Panc1 (cell line): Measurements from ENCODE around the gene PITPNM2. TPM values are rescaled to one million over a fixed set of nuclear protein-coding genes. Genes with fewer than 3 reads are reported as not detected.

Experiments used
- ATAC-seq: fragments of 200-7000 bp; cut with Tn5 transposase; 2 replicates; pipeline ENCODE4 v1.9.1; 2020; ENCODE audit warnings: mild to moderate bottlenecking, moderate library complexity
- BruUV-seq: library from RNA; stranded (reverse); fragments of 400-500 nt; replicated peaks from 2 replicates; lab custom pipeline; 2021; lab: Mats Ljungman, UMichigan
- CTCF ChIA-PET: fragments of 300-600 bp; sonication (Branson Sonifier 250); formaldehyde crosslinking; loops from one replicate; lab custom pipeline; 2022; ENCODE audit warnings: antibody characterized with exemption; lab: Charles Lee
- POLR2A ChIA-PET: fragments of 300-600 bp; sonication (Branson Sonifier 250); formaldehyde crosslinking; loops from one replicate; lab custom pipeline; 2022; ENCODE audit warnings: antibody characterized with exemption; lab: Charles Lee
- DNase-seq: peaks from one replicate; pipeline ENCODE4 v3.0.0-alpha.2; 2010; ENCODE audit warnings: low read depth, low spot score
- H3K27ac ChIP-seq: 2 replicates; pipeline ENCODE4 v1.5.1; 2011; ENCODE audit warnings: mild to moderate bottlenecking, low read length, inconsistent platforms
- H3K27me3 ChIP-seq: fragments of 200-500 bp; sonication (Bioruptor generic); 2 replicates; pipeline ENCODE4 v1.6.0; 2014; ENCODE audit warnings: low read length, inconsistent platforms; ENCODE audit not compliant: control insufficient read depth, insufficient read depth
- H3K36me3 ChIP-seq: fragments of 200-500 bp; sonication (Bioruptor generic); 2 replicates; pipeline ENCODE4 v1.5.1; 2014; ENCODE audit warnings: inconsistent platforms, mild to moderate bottlenecking, low read length, moderate library complexity; ENCODE audit not compliant: control insufficient read depth, insufficient read depth
- H3K4me1 ChIP-seq: 2 replicates; pipeline ENCODE4 v1.5.1; 2011; ENCODE audit warnings: inconsistent platforms, mild to moderate bottlenecking, low read length, moderate library complexity; ENCODE audit not compliant: control insufficient read depth, insufficient read depth
- H3K4me3 ChIP-seq, 2 experiments: 2 replicates each; pipeline ENCODE4 v1.5.1; 2011 to 2012; ENCODE audit warnings: low read depth in 2 of 2, low read length in 2 of 2, mild to moderate bottlenecking in 2 of 2, inconsistent platforms in 1 of 2, moderate library complexity in 1 of 2
- H3K9me3 ChIP-seq: fragments of 200-500 bp; sonication (Bioruptor generic); 2 replicates; pipeline ENCODE4 v1.5.1; 2014; ENCODE audit warnings: low read depth, mild to moderate bottlenecking, inconsistent platforms, low read length, moderate library complexity; ENCODE audit not compliant: control insufficient read depth, insufficient read depth
- CTCF ChIP-seq: fragments of 450-650 bp; IDR thresholded peaks from 2 replicates; pipeline ENCODE4 v1.5.1; 2017; ENCODE audit warnings: mild to moderate bottlenecking
- POLR2AphosphoS5 ChIP-seq: IDR thresholded peaks from 2 replicates; pipeline ENCODE4 v1.6.1; 2012; ENCODE audit warnings: mild to moderate bottlenecking, low read depth, low read length, moderate library complexity
- SIN3A ChIP-seq: IDR thresholded peaks from 2 replicates; pipeline ENCODE4 v1.6.1; 2012; ENCODE audit warnings: low read depth, mild to moderate bottlenecking, low read length, moderate library complexity, borderline replicate concordance; ENCODE audit not compliant: insufficient read depth
- TCF7L2 ChIP-seq: IDR thresholded peaks from 2 replicates; pipeline ENCODE4 v1.6.1; 2011; ENCODE audit warnings: mild to moderate bottlenecking, low read depth, low read length, inconsistent platforms
- in situ Hi-C: cut with HindIII; loops from 2 replicates; pipeline ENCODE4 v1.10.0; 2016; ENCODE audit warnings: low sequenced_read_pairs, low pct_unique_long_range_greater_than_20kb
- intact Hi-C: fragments of 100-400 bp; cut with micrococcal nuclease; formaldehyde crosslinking; loops from one replicate; pipeline ENCODE4 v1.10.0; 2022; ENCODE audit not compliant: unreplicated experiment
- total RNA-seq: library from RNA; stranded (reverse); gene quantifications from one replicate; pipeline ENCODE4 v1.2.1, GENCODE V29; 2021; ENCODE audit not compliant: unreplicated experiment
- TF ChIP-seq, protein P1 (sequence below), 2 experiments: IDR thresholded peaks; 2 replicates each; pipeline ENCODE4 v1.6.1; 2011 to 2012; ENCODE audit warnings: low read depth in 2 of 2, control low read depth in 1 of 2, low read length in 1 of 2, mild to moderate bottlenecking in 1 of 2, moderate library complexity in 1 of 2; ENCODE audit not compliant: insufficient read depth in 1 of 2

PITPNM2 gene
- total RNA-seq, 1 experiment from 2014 or later: 26.4 TPM

- H3K27me3 ChIP-seq: no peaks in the 10 kb centered on the region
- no peaks in the 10 kb centered on the region; the same call in none of the 2 replicates for H3K4me1 ChIP-seq
- TF ChIP-seq CTCF (no peak), POLR2AphosphoS5 (no peak), TCF7L2 (no peak), SIN3A (no peak)
- TF ChIP-seq, protein P1, sequence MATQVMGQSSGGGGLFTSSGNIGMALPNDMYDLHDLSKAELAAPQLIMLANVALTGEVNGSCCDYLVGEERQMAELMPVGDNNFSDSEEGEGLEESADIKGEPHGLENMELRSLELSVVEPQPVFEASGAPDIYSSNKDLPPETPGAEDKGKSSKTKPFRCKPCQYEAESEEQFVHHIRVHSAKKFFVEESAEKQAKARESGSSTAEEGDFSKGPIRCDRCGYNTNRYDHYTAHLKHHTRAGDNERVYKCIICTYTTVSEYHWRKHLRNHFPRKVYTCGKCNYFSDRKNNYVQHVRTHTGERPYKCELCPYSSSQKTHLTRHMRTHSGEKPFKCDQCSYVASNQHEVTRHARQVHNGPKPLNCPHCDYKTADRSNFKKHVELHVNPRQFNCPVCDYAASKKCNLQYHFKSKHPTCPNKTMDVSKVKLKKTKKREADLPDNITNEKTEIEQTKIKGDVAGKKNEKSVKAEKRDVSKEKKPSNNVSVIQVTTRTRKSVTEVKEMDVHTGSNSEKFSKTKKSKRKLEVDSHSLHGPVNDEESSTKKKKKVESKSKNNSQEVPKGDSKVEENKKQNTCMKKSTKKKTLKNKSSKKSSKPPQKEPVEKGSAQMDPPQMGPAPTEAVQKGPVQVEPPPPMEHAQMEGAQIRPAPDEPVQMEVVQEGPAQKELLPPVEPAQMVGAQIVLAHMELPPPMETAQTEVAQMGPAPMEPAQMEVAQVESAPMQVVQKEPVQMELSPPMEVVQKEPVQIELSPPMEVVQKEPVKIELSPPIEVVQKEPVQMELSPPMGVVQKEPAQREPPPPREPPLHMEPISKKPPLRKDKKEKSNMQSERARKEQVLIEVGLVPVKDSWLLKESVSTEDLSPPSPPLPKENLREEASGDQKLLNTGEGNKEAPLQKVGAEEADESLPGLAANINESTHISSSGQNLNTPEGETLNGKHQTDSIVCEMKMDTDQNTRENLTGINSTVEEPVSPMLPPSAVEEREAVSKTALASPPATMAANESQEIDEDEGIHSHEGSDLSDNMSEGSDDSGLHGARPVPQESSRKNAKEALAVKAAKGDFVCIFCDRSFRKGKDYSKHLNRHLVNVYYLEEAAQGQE (IDR thresholded peaks at IDR 0.05; ENCODE audit: insufficient read depth in 1 of 2, low read depth in 2 of 2, low read length in 1 of 2): no peak
- no peaks in the 10 kb centered on the region for H3K36me3 ChIP-seq
- DNase-seq (no peak), ATAC-seq (no peak)
- ChIA-PET POLR2A (no interaction called here), CTCF (no interaction called here)
- in situ Hi-C loops: no loop called here
- intact Hi-C loops: no loop called here
- H3K9me3 ChIP-seq: no peaks in the 10 kb centered on the region
- H3K4me3 ChIP-seq: no peak overlapping the region
- no peak overlapping the region for H3K27ac ChIP-seq
- TSS peak; percentile 47 for BruUV-seq
Measured at GRCh38 chr12:123109319-123109772, 41.5 kb downstream of the PITPNM2 start.

DNA sequence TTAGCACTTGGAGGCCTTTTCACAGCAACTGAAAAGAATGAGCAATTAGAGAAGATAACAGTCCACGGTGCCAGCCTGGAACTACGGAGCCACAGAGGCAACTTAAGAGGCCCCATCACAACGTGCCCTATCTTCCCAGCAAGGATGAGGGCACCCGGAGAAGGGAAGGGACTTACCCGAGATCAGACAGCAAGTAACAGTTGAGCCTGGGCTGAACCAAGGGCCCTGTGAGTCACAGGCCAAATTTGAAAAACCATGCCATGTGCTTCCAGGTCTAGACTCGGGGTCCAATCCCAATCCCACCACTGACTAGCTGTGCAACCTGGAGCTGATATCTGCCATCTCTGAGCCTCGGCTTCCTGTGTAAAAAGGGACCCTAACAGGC, 42.2 kb downstream of the PITPNM2 start:
- Histone ChIP-seq H3K4me1 (no peaks in the 10 kb centered on the region; the same call in none of the 2 replicates), H3K4me3 (no peak overlapping the region), H3K36me3 (no peaks in the 10 kb centered on the region), H3K9me3 (no peaks in the 10 kb centered on the region), H3K27me3 (no peaks in the 10 kb centered on the region), H3K27ac (no peak overlapping the region)
- POLR2A ChIA-PET: no interaction called here
- ATAC-seq (no peak), DNase-seq (no peak)
- intact Hi-C loops (no loop called here), in situ Hi-C loops (no loop called here)
- no TSS peak for BruUV-seq
- TF ChIP-seq TCF7L2 (no peak), SIN3A (no peak), POLR2AphosphoS5 (no peak), CTCF (no peak)
- CTCF ChIA-PET: no interaction called here
